BE2C (cell line): ENCODE data around the gene CACNA2D2.

Experiments used
- DNase-seq: peaks from one replicate; pipeline ENCODE4 v3.0.0-alpha.2; 2020
- H3K27me3 ChIP-seq: fragments of 250-450 bp; sonication (Bioruptor Pico); 2 replicates; pipeline ENCODE4 v1.5.1; 2020; ENCODE audit warnings: mild to moderate bottlenecking
- H3K36me3 ChIP-seq: fragments of 250-450 bp; sonication (Bioruptor Pico); 2 replicates; pipeline ENCODE4 v1.5.1; 2020; ENCODE audit warnings: mild to moderate bottlenecking
- H3K4me1 ChIP-seq: fragments of 250-450 bp; sonication (Bioruptor Pico); 2 replicates; pipeline ENCODE4 v1.5.1; 2020
- H3K4me3 ChIP-seq: 2 replicates; pipeline ENCODE4 v1.5.1; 2011; ENCODE audit warnings: low read depth, low read length
- H3K9me3 ChIP-seq: fragments of 250-450 bp; sonication (Bioruptor Pico); 2 replicates; pipeline ENCODE4 v1.5.1; 2020
- CTCF ChIP-seq: IDR thresholded peaks from 2 replicates; pipeline ENCODE4 v1.5.1; 2012; ENCODE audit warnings: mild to moderate bottlenecking, low read depth, low read length

Gene CACNA2D2

GRCh38 chr3:50536471-50537180, 33.2 kb upstream of the CACNA2D2 start:
- Histone ChIP-seq H3K4me3 (no peak overlapping the region), H3K36me3 (no peaks in the 10 kb centered on the region), H3K9me3 (no peaks in the 10 kb centered on the region), H3K27me3 (no peaks in the 10 kb centered on the region), H3K4me1 (peaks cover 13% of the 10 kb centered on the region)
- no peak for TF ChIP-seq CTCF
- no peak for DNase-seq

GRCh38 chr3:50534681-50535330, 31.4 kb upstream of the CACNA2D2 start:
- no peaks in the 10 kb centered on the region for H3K9me3 ChIP-seq
- no peaks in the 10 kb centered on the region for H3K36me3 ChIP-seq
- no peak for TF ChIP-seq CTCF
- H3K4me1 ChIP-seq, result no peaks in the 10 kb centered on the region; the same call in 1 of the 2 replicates
- no peak overlapping the region for H3K4me3 ChIP-seq
- DNase-seq, result no peak
- H3K27me3 ChIP-seq, result no peaks in the 10 kb centered on the region

GRCh38 chr3:50533807-50534461, 30.5 kb upstream of the CACNA2D2 start:
- no peaks in the 10 kb centered on the region for H3K4me1 ChIP-seq
- no peak for DNase-seq
- H3K36me3 ChIP-seq, result no peaks in the 10 kb centered on the region
- no peaks in the 10 kb centered on the region for H3K9me3 ChIP-seq
- H3K4me3 ChIP-seq, result no peak overlapping the region
- TF ChIP-seq CTCF, result no peak
- H3K27me3 ChIP-seq, result no peaks in the 10 kb centered on the region

- Histone ChIP-seq H3K9me3 (no peaks in the 10 kb centered on the region), H3K36me3 (no peaks in the 10 kb centered on the region), H3K27me3 (no peaks in the 10 kb centered on the region), H3K4me3 (no peak overlapping the region), H3K4me1 (no peaks in the 10 kb centered on the region)
- DNase-seq, result no peak
- TF ChIP-seq CTCF, result no peak
Observed at GRCh38 chr3:50533316-50533715, 29.9 kb upstream of the CACNA2D2 start.

GRCh38 chr3:50532062-50532705, 28.8 kb upstream of the CACNA2D2 start:
- no peak overlapping the region for H3K4me3 ChIP-seq
- no peak for DNase-seq
- no peaks in the 10 kb centered on the region for H3K27me3 ChIP-seq
- no peaks in the 10 kb centered on the region for H3K4me1 ChIP-seq
- H3K36me3 ChIP-seq, result no peaks in the 10 kb centered on the region
- no peaks in the 10 kb centered on the region for H3K9me3 ChIP-seq
- no peak for TF ChIP-seq CTCF
